K562 (cell line): ENCODE data around the gene RNF151. TPM values are rescaled to one million over a fixed set of nuclear protein-coding genes. Genes with fewer than 3 reads are reported as not detected.

Source experiments
- ATAC-seq: fragments of 200-7000 bp; cut with Tn5 transposase; 3 replicates; pipeline ENCODE4 v1.9.1; 2020; ENCODE audit warnings: moderate library complexity
- Bru-seq: library from RNA; stranded (reverse); fragments of 400-500 nt; gene quantifications from one replicate; lab custom pipeline; 2021; lab: Mats Ljungman, UMichigan
- BruChase-seq, 2 experiments: library from RNA; stranded (reverse); fragments of 400-500 nt; gene quantifications; one replicate each; lab custom pipeline; 2021; lab: Mats Ljungman, UMichigan
- BruUV-seq: library from RNA; stranded (reverse); fragments of 400-500 nt; replicated peaks from 2 replicates; lab custom pipeline; 2021; lab: Mats Ljungman, UMichigan
- CTCF ChIA-PET: fragments of 300-600 bp; formaldehyde crosslinking; extraction: SDS; loops from one replicate; lab custom pipeline; 2021; ENCODE audit warnings: low intra/inter-chr PET ratio; lab: Yijun Ruan, JAX
- POLR2A ChIA-PET: fragments of 300-600, 350-650 bp; sonication (Branson Sonifier 250); formaldehyde crosslinking; extraction: SDS; loops from one replicate; lab custom pipeline; 2021; ENCODE audit warnings: antibody characterized with exemption, inconsistent platforms; lab: Yijun Ruan, JAX
- DNase-seq, 4 experiments: peaks; one replicate each; pipeline versions ENCODE4 v3.0.0 to v3.0.0-alpha.2; 2011 to 2018; ENCODE audit warnings: low spot score in 3 of 4, mixed read lengths in 3 of 4; ENCODE audit errors: extremely low read depth in 1 of 4
- FAIRE-seq: peaks from 2 replicates; lab custom pipeline; 2011; peaks lifted over from hg19 to GRCh38; lab: Jason Lieb, UNC
- H2AFZ ChIP-seq: 2 replicates; pipeline ENCODE4 v1.6.0; 2011; ENCODE audit warnings: low read depth, low read length, control low read depth, inconsistent platforms
- H3K27ac ChIP-seq: fragments of 200-600 bp; 3 replicates; pipeline ENCODE4 v1.8.0; 2011; ENCODE audit warnings: low read depth, mild to moderate bottlenecking, control low read depth, inconsistent platforms, low read length, moderate library complexity, mixed read lengths; ENCODE audit errors: extremely low read depth
- H3K27me3 ChIP-seq, 2 experiments: fragments of 300-600 bp in 1 of 2; 2 replicates in 1 of 2; 3 replicates in 1 of 2; pipeline versions ENCODE4 v1.6.0 to v1.8.0; 2011; ENCODE audit warnings: inconsistent platforms in 2 of 2, low read length in 2 of 2, mild to moderate bottlenecking in 1 of 2, mixed read lengths in 1 of 2, moderate library complexity in 1 of 2; ENCODE audit not compliant: control insufficient read depth in 2 of 2, insufficient read depth in 2 of 2
- H3K36me3 ChIP-seq: fragments of 300-600 bp; 3 replicates; pipeline ENCODE4 v1.8.0; 2011; ENCODE audit warnings: mild to moderate bottlenecking, low read length, inconsistent platforms; ENCODE audit not compliant: control insufficient read depth, insufficient read depth
- H3K4me1 ChIP-seq, 2 experiments: fragments of 200-600 bp in 1 of 2; replicated peaks in 1 of 2; 2 replicates in 1 of 2; 3 replicates in 1 of 2; pipeline versions ENCODE4 v1.5.1 to v1.8.0; 2011; ENCODE audit warnings: inconsistent platforms in 2 of 2, low read length in 2 of 2, mild to moderate bottlenecking in 1 of 2, mixed read lengths in 1 of 2, moderate library complexity in 1 of 2; ENCODE audit not compliant: control insufficient read depth in 2 of 2, insufficient read depth in 2 of 2
- H3K4me2 ChIP-seq: 2 replicates; pipeline ENCODE4 v1.6.1; 2011; ENCODE audit warnings: low read length, control low read depth, inconsistent platforms, mixed read lengths; ENCODE audit not compliant: insufficient read depth
- H3K4me3 ChIP-seq: fragments of 200-600 bp; sonication (generic), shearing (Covaris generic); 2 replicates; pipeline ENCODE4 v1.5.1; 2016; ENCODE audit warnings: control low read depth, inconsistent platforms
- H3K79me2 ChIP-seq: fragments of 200-600 bp; 3 replicates; pipeline ENCODE4 v1.8.0; 2011; ENCODE audit warnings: low read length, inconsistent platforms; ENCODE audit not compliant: control insufficient read depth, insufficient read depth
- H3K9ac ChIP-seq, 2 experiments: 2 replicates each; pipeline versions ENCODE4 v1.6.0 to v1.6.1; 2011; ENCODE audit warnings: low read depth in 2 of 2, low read length in 2 of 2, control low read depth in 1 of 2, inconsistent platforms in 1 of 2, mild to moderate bottlenecking in 1 of 2, mixed read lengths in 1 of 2; ENCODE audit not compliant: insufficient read depth in 1 of 2
- H3K9me1 ChIP-seq: one replicate; pipeline ENCODE4 v1.6.0; 2011; ENCODE audit warnings: inconsistent platforms, mild to moderate bottlenecking, low read length, moderate library complexity; ENCODE audit not compliant: control insufficient read depth, insufficient read depth
- H3K9me3 ChIP-seq: replicated peaks from 2 replicates; pipeline ENCODE4 v1.5.1; 2011; ENCODE audit warnings: low read depth, low read length, inconsistent platforms; ENCODE audit not compliant: control insufficient read depth, insufficient read depth
- H4K20me1 ChIP-seq: replicated peaks from 2 replicates; pipeline ENCODE4 v1.6.1; 2011; ENCODE audit warnings: low read length, inconsistent platforms, mixed read lengths; ENCODE audit not compliant: control insufficient read depth, insufficient read depth
- ZNF121 ChIP-seq: sonication (generic); formaldehyde crosslinking; conservative IDR thresholded peaks from 2 replicates; pipeline ENCODE4 v1.8.0; 2022; ENCODE audit warnings: missing genetic modification reagents
- WGBS: fragments of 100-300 bp; shearing (Covaris generic); methylation state at CpG from one replicate; pipeline ENCODE4 v1.1.6; 2016; ENCODE audit warnings: low coverage, mixed read lengths; ENCODE audit not compliant: insufficient coverage; ENCODE audit errors: missing lambda C conversion rate; 5-methylcytosine and 5-hydroxymethylcytosine counted together
- in situ Hi-C: fragments of 300-500 bp; cut with MboI; formaldehyde crosslinking; loops from 4 replicates; pipeline ENCODE4 v1.15.0; 2018; ENCODE audit warnings: inconsistent platforms, mixed read lengths
- intact Hi-C: fragments of 100-400 bp; cut with micrococcal nuclease; formaldehyde crosslinking; loops from 2 replicates; pipeline ENCODE4 v1.14.2; 2022
- long read RNA-seq, 3 experiments: library from polyadenylated mRNA in 2 of 3; library from RNA in 1 of 3; unstranded in 2 of 3; stranded (forward) in 1 of 3; transcript quantifications; one replicate each; pipeline ENCODE4 v2.0.0, GENCODE V29; 2019 to 2022
- polyA minus RNA-seq, 3 experiments: library from RNA; depleted of rRNA, polyadenylated mRNA; stranded (reverse); fragments of >200 nt; gene quantifications; 2 replicates each; pipeline ENCODE4 v1.2.3, GENCODE V29; 2011
- polyA plus RNA-seq, 8 experiments: library from polyadenylated mRNA; depleted of rRNA in 4 of 8; stranded (reverse) in 5 of 8; unstranded in 3 of 8; fragments of >200 nt; fragmentation: Nextera tagmentation in 2 of 8; fragmentation: Illumina TruSeq in 1 of 8; extraction: Ambion mirVana in 2 of 8; extraction: Trizol in 1 of 8; gene quantifications; 2 replicates each; pipeline versions ENCODE4 v1.2.1 to v1.2.3, GENCODE V29; 2011 to 2014; ENCODE audit warnings: inconsistent platforms in 1 of 8, missing spikeins in 1 of 8
- total RNA-seq, 7 experiments: library from RNA; depleted of rRNA in 6 of 7; stranded (reverse); fragments of >200 nt in 6 of 7; fragmentation: Illumina TruSeq in 2 of 7; extraction: Trizol in 2 of 7; gene quantifications; 2 replicates each; pipeline versions ENCODE4 v1.2.1 to v1.2.3, GENCODE V29; 2011 to 2021; ENCODE audit warnings: low replicate concordance in 1 of 7
- TF ChIP-seq, protein P1 (sequence below): fragments of 450-650 bp; formaldehyde crosslinking; IDR thresholded peaks from 2 replicates; pipeline ENCODE4 v1.4.0; 2020; ENCODE audit warnings: mild to moderate bottlenecking, mixed read lengths

RNF151 gene, protein sequence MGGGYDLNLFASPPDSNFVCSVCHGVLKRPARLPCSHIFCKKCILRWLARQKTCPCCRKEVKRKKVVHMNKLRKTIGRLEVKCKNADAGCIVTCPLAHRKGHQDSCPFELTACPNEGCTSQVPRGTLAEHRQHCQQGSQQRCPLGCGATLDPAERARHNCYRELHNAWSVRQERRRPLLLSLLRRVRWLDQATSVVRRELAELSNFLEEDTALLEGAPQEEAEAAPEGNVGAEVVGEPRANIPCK
- total RNA-seq (2011; cell fraction: chromatin; rRNA removed; ENCODE audit: low replicate concordance): 0.44 TPM in 1 of 2 replicates, not detected in the other
- 0.79 TPM in 1 of 2 replicates, not detected in the other for total RNA-seq (2011; cell fraction: nucleolus; rRNA removed)
- total RNA-seq (2011; cell fraction: nucleoplasm; rRNA removed): not detected in 2 replicates
- total RNA-seq (2014; rRNA removed) (not detected in 2 replicates), total RNA-seq (2014; rRNA removed; fragmentation: Illumina TruSeq; extraction: Trizol) (not detected in 2 replicates), total RNA-seq (2015; rRNA removed; fragmentation: Illumina TruSeq; extraction: Trizol) (not detected in 2 replicates), total RNA-seq (2021) (not detected in 2 replicates), polyA plus RNA-seq (2011; rRNA removed) (not detected in 2 replicates), polyA plus RNA-seq (2014; fragmentation: Illumina TruSeq; extraction: Trizol) (not detected in 2 replicates), polyA plus RNA-seq (2014; fragmentation: Nextera tagmentation; extraction: Ambion mirVana) (not detected), polyA plus RNA-seq (2014; rRNA removed) (not detected in 2 replicates), polyA minus RNA-seq (2011; rRNA and poly(A)+ RNA removed) (not detected in 2 replicates), Bru-seq, nascent RNA (percentile 47 among the genes with signal in this experiment), BruChase-seq, experiment 1, labeled RNA remaining after a 2-hour chase (percentile 25 among the genes with signal in this experiment), BruChase-seq, experiment 2, labeled RNA remaining after a 6-hour chase (percentile 22 among the genes with signal in this experiment)
- 0.10 and 0.13 TPM in 2 replicates for polyA plus RNA-seq (2011; cell fraction: cytosol; rRNA removed)
- 0.21 TPM in 1 of 2 replicates, not detected in the other for polyA plus RNA-seq (2011; cell fraction: nucleus; rRNA removed)
- polyA plus RNA-seq (2012): not detected in 2 replicates
- polyA minus RNA-seq (2011; cell fraction: cytosol; rRNA and poly(A)+ RNA removed): not detected in 2 replicates
- not detected in 2 replicates for polyA minus RNA-seq (2011; cell fraction: nucleus; rRNA and poly(A)+ RNA removed)
- long read RNA-seq, experiment 1: 0 reads
- long read RNA-seq, experiment 2, partial matches to known transcripts: 0 of 1 reads
- long read RNA-seq, experiment 2, other reads (novel, unspliced or antisense): 0 of 1 reads
- long read RNA-seq, experiment 3: 0 reads

DNA sequence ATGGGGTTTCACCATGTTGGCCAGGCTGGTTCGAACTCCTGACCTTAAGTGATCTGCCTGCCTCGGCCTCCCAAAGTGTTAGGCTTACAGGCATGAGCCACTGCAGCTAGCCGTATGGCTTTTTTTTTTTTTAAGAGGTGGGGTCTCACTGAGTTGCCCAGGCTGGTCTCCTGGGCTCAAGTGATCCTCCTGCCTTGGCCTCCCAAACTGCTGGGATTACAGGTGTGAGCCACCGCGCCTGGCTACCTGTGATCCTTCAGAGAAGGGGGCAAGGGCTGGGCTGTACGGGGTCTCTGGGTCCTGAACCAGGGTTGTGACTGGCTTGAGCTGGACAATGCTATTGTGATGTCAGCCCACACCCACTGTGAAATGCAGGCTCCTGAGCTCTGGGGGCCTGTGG lies at the start of gene RNF151:
Gene RNF151, plus strand, starts transcription at position 397 of the 400 bp plus-strand sequence. CDS start 26 bp downstream, outside the sequence.
- Histone ChIP-seq H3K79me2 (peaks cover 62% of the 10 kb centered on the region), H3K9me1 (peaks cover 3% of the 10 kb centered on the region), H3K9ac (peak within 1 kb of the TSS; percentile 94 to 100), H3K27me3 (no peaks in the 10 kb centered on the region), H3K4me2 (peak within 1 kb of the TSS; percentile 86), H2AFZ (no peak within 1 kb of the TSS), H4K20me1 (peaks cover 25% of the 10 kb centered on the region), H3K4me3 (peak within 1 kb of the TSS; percentile 89), H3K36me3 (peaks cover 27% of the 10 kb centered on the region), H3K27ac (peak within 1 kb of the TSS; percentile 85), H3K4me1 (peaks cover 5 to 51% of the 10 kb centered on the region in 2 experiments; a peak in 4 of 5 replicates), H3K9me3 (no peaks in the 10 kb centered on the region)
- BruUV-seq: no TSS peak
- TF ChIP-seq, protein P1, sequence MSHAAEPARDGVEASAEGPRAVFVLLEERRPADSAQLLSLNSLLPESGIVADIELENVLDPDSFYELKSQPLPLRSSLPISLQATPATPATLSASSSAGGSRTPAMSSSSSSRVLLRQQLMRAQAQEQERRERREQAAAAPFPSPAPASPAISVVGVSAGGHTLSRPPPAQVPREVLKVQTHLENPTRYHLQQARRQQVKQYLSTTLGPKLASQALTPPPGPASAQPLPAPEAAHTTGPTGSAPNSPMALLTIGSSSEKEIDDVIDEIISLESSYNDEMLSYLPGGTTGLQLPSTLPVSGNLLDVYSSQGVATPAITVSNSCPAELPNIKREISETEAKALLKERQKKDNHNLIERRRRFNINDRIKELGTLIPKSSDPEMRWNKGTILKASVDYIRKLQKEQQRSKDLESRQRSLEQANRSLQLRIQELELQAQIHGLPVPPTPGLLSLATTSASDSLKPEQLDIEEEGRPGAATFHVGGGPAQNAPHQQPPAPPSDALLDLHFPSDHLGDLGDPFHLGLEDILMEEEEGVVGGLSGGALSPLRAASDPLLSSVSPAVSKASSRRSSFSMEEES (CRISPR knock-in tag): no peak
- peak; percentile 93 for TF ChIP-seq ZNF121 (CRISPR knock-in tag)
- ChIA-PET POLR2A (interaction anchor here (0.6 to 3.9 kb wide), 9 partner anchors 9 to 1006 kb away, joined by 3 to 103 read pairs (median 5); partner anchors contain the start of genes GFER, NME3, NOXO1 and SYNGR3), CTCF (no interaction called here)
- intact Hi-C loops (no loop called here), in situ Hi-C loops (no loop called here)
- FAIRE-seq: no peak
- 86% methylated on average over 5 of the region's 6 CpGs for WGBS
- ATAC-seq: no peak
- no peak for DNase-seq
